ENCODE measurements around the gene ADAMTS3. TPM values are rescaled to one million over a fixed set of nuclear protein-coding genes. Genes with fewer than 3 reads are reported as not detected.

ADAMTS3 gene
- total RNA-seq, 1 donor from 2014 or later, result 0.10 TPM

- H3K9me3 Mint-ChIP-seq (ENCODE audit: unreplicated experiment), result no peaks in the 10 kb centered on the region
- no peak overlapping the region for H3K27ac Mint-ChIP-seq (ENCODE audit: unreplicated experiment)
- no peaks in the 10 kb centered on the region for H3K4me1 Mint-ChIP-seq (ENCODE audit: low read depth, unreplicated experiment)
Measured at GRCh38 chr4:72312032-72312650, 256.9 kb downstream of the ADAMTS3 start.

GRCh38 chr4:72311291-72311690, 257.7 kb downstream of the ADAMTS3 start:
- Mint-ChIP-seq H3K4me3 (ENCODE audit: unreplicated experiment) (no peak overlapping the region), H3K9me3 (ENCODE audit: unreplicated experiment) (no peaks in the 10 kb centered on the region), H3K4me1 (ENCODE audit: low read depth, unreplicated experiment) (no peaks in the 10 kb centered on the region), H3K27ac (ENCODE audit: unreplicated experiment) (no peak overlapping the region), H3K36me3 (ENCODE audit: unreplicated experiment) (no peaks in the 10 kb centered on the region), H3K27me3 (ENCODE audit: unreplicated experiment) (no peaks in the 10 kb centered on the region)
- no peak for TF ChIP-seq CTCF (IDR thresholded peaks at IDR 0.05; ENCODE audit: partially characterized antibody, unreplicated experiment)
- no peak for DNase-seq

More at GRCh38 chr4:72312032-72312650, 256.9 kb downstream of the ADAMTS3 start:
- TF ChIP-seq CTCF (IDR thresholded peaks at IDR 0.05; ENCODE audit: partially characterized antibody, unreplicated experiment), result no peak
- Mint-ChIP-seq H3K4me3 (ENCODE audit: unreplicated experiment) (no peak overlapping the region), H3K27me3 (ENCODE audit: unreplicated experiment) (no peaks in the 10 kb centered on the region), H3K36me3 (ENCODE audit: unreplicated experiment) (no peaks in the 10 kb centered on the region)
- DNase-seq, result no peak

- peaks cover 4% of the 10 kb centered on the region for H3K27me3 Mint-ChIP-seq (ENCODE audit: unreplicated experiment)
- H3K36me3 Mint-ChIP-seq (ENCODE audit: unreplicated experiment), result no peaks in the 10 kb centered on the region
- H3K4me3 Mint-ChIP-seq (ENCODE audit: unreplicated experiment), result no peak overlapping the region
- H3K9me3 Mint-ChIP-seq (ENCODE audit: unreplicated experiment), result no peaks in the 10 kb centered on the region
- TF ChIP-seq CTCF (IDR thresholded peaks at IDR 0.05; ENCODE audit: partially characterized antibody, unreplicated experiment), result no peak
- no peak for DNase-seq
- no peak overlapping the region for H3K27ac Mint-ChIP-seq (ENCODE audit: unreplicated experiment)
- H3K4me1 Mint-ChIP-seq (ENCODE audit: low read depth, unreplicated experiment), result no peaks in the 10 kb centered on the region
Measured at GRCh38 chr4:72305620-72306019, 263.4 kb downstream of the ADAMTS3 start.

- no peaks in the 10 kb centered on the region for H3K36me3 Mint-ChIP-seq (ENCODE audit: unreplicated experiment)
- no peak overlapping the region for H3K4me3 Mint-ChIP-seq (ENCODE audit: unreplicated experiment)
- H3K4me1 Mint-ChIP-seq (ENCODE audit: low read depth, unreplicated experiment), result no peaks in the 10 kb centered on the region
Measured at GRCh38 chr4:72305080-72305479, 263.9 kb downstream of the ADAMTS3 start.

More at GRCh38 chr4:72305080-72305479, 263.9 kb downstream of the ADAMTS3 start:
- no peaks in the 10 kb centered on the region for H3K9me3 Mint-ChIP-seq (ENCODE audit: unreplicated experiment)
- peaks cover 4% of the 10 kb centered on the region for H3K27me3 Mint-ChIP-seq (ENCODE audit: unreplicated experiment)
- no peak for DNase-seq
- no peak for TF ChIP-seq CTCF (IDR thresholded peaks at IDR 0.05; ENCODE audit: partially characterized antibody, unreplicated experiment)
- H3K27ac Mint-ChIP-seq (ENCODE audit: unreplicated experiment), result no peak overlapping the region
